Endothelial cell of umbilical vein (primary cell): Measurements from ENCODE around the gene RPS27L. TPM values are rescaled to one million over a fixed set of nuclear protein-coding genes. Genes with fewer than 3 reads are reported as not detected.

ENCODE experiments used
- BruUV-seq: library from RNA; stranded (reverse); fragments of 400-500 nt; replicated peaks from 2 replicates; lab custom pipeline; 2021; lab: Mats Ljungman, UMichigan
- CTCF ChIA-PET: fragments of 300-600, 350-600 bp; sonication (Branson Sonifier 250); formaldehyde crosslinking; loops from one replicate; lab custom pipeline; 2021; ENCODE audit warnings: antibody characterized with exemption, inconsistent platforms; lab: Charles Lee
- POLR2A ChIA-PET: fragments of 300-600, 350-600 bp; sonication (Branson Sonifier 250); formaldehyde crosslinking; loops from one replicate; lab custom pipeline; 2021; ENCODE audit warnings: antibody characterized with exemption, inconsistent platforms; lab: Charles Lee
- DNase-seq: peaks from one replicate; pipeline ENCODE4 v3.0.0-alpha.2; 2011; ENCODE audit warnings: low read depth, low spot score
- FAIRE-seq: peaks from 2 replicates; lab custom pipeline; 2011; peaks lifted over from hg19 to GRCh38; lab: Jason Lieb, UNC
- H2AFZ ChIP-seq: 2 replicates; pipeline ENCODE4 v1.6.0; 2012; ENCODE audit warnings: low read depth, low read length, control low read depth, inconsistent platforms
- H3K27ac ChIP-seq: 2 replicates; pipeline ENCODE4 v1.5.1; 2011; ENCODE audit warnings: low read depth, mild to moderate bottlenecking, control low read depth, low read length, moderate library complexity; ENCODE audit not compliant: insufficient read depth
- H3K27me3 ChIP-seq, 2 experiments: 2 replicates each; pipeline versions ENCODE4 v1.6.0 to v1.6.1; 2011; ENCODE audit warnings: low read length in 2 of 2, mixed read lengths in 1 of 2; ENCODE audit not compliant: control insufficient read depth in 2 of 2, insufficient read depth in 2 of 2
- H3K36me3 ChIP-seq, 2 experiments: 2 replicates in 1 of 2; 3 replicates in 1 of 2; pipeline ENCODE4 v1.5.1; 2011; ENCODE audit warnings: low read length in 2 of 2, mild to moderate bottlenecking in 1 of 2, moderate library complexity in 1 of 2; ENCODE audit not compliant: control insufficient read depth in 2 of 2, insufficient read depth in 2 of 2; ENCODE audit errors: extremely low read depth in 1 of 2
- H3K4me1 ChIP-seq: 3 replicates; pipeline ENCODE4 v1.5.1; 2011; ENCODE audit warnings: mild to moderate bottlenecking, low read length; ENCODE audit not compliant: control insufficient read depth, insufficient read depth; ENCODE audit errors: extremely low read depth
- H3K4me2 ChIP-seq: 2 replicates; pipeline ENCODE4 v1.6.1; 2011; ENCODE audit warnings: low read length, control low read depth, mixed read lengths; ENCODE audit not compliant: insufficient read depth
- H3K4me3 ChIP-seq, 3 experiments: fragments of 200-600 bp in 1 of 3; sonication (generic), shearing (Covaris generic) in 1 of 3; replicated peaks in 1 of 3; 2 replicates each; pipeline ENCODE4 v1.5.1; 2011 to 2016; ENCODE audit warnings: control low read depth in 3 of 3, low read length in 3 of 3, mild to moderate bottlenecking in 2 of 3, inconsistent platforms in 1 of 3, low read depth in 1 of 3, moderate library complexity in 1 of 3; ENCODE audit not compliant: insufficient read depth in 1 of 3
- H3K79me2 ChIP-seq: 2 replicates; pipeline ENCODE4 v1.6.0; 2012; ENCODE audit warnings: low read length, inconsistent platforms; ENCODE audit not compliant: control insufficient read depth, insufficient read depth
- H3K9ac ChIP-seq: replicated peaks from 2 replicates; pipeline ENCODE3; 2011; ENCODE audit warnings: low read length, control low read depth; ENCODE audit not compliant: insufficient read depth; ENCODE audit errors: extremely low read depth
- H3K9me1 ChIP-seq: replicated peaks from 3 replicates; pipeline ENCODE4 v1.6.0; 2011; ENCODE audit warnings: mild to moderate bottlenecking, low read length; ENCODE audit not compliant: control insufficient read depth, insufficient read depth; ENCODE audit errors: extremely low read depth
- H3K9me3 ChIP-seq: replicated peaks from 2 replicates; pipeline ENCODE4 v1.5.1; 2012; ENCODE audit warnings: low read length, inconsistent platforms; ENCODE audit not compliant: control insufficient read depth, insufficient read depth
- H4K20me1 ChIP-seq: replicated peaks from 2 replicates; pipeline ENCODE3; 2011; ENCODE audit warnings: mild to moderate bottlenecking, low read length; ENCODE audit not compliant: control insufficient read depth, insufficient read depth; ENCODE audit errors: extremely low read depth
- CTCF ChIP-seq, 2 donors: IDR thresholded peaks; 1 replicate in 1 of 2; 2 replicates in 1 of 2; pipeline ENCODE4 v1.5.1; 2011; ENCODE audit warnings: low read length in 2 of 2, mild to moderate bottlenecking in 2 of 2, moderate library complexity in 2 of 2, control low read depth in 1 of 2, inconsistent platforms in 1 of 2, low read depth in 1 of 2; ENCODE audit not compliant: insufficient read depth in 1 of 2; ENCODE audit errors: extremely low read depth in 1 of 2
- EZH2 ChIP-seq: IDR thresholded peaks from 2 replicates; pipeline ENCODE4 v1.6.1; 2012; ENCODE audit warnings: borderline replicate concordance, low read depth, mild to moderate bottlenecking, moderate library complexity, low read length, inconsistent platforms; ENCODE audit not compliant: severe bottlenecking
- FOS ChIP-seq: IDR thresholded peaks from 2 replicates; pipeline ENCODE4 v1.6.1; 2011; ENCODE audit warnings: mild to moderate bottlenecking, low read length, moderate library complexity, borderline replicate concordance; ENCODE audit not compliant: insufficient read depth
- GATA2 ChIP-seq: IDR thresholded peaks from 2 replicates; pipeline ENCODE4 v1.7.0; 2011; ENCODE audit warnings: low read depth, mild to moderate bottlenecking, moderate library complexity, mixed read lengths, low read length; ENCODE audit not compliant: insufficient read length, insufficient read depth
- JUN ChIP-seq: IDR thresholded peaks from 2 replicates; pipeline ENCODE4 v1.6.1; 2011; ENCODE audit warnings: borderline replicate concordance, low read depth; ENCODE audit not compliant: insufficient read length, insufficient read depth
- MAX ChIP-seq: IDR thresholded peaks from 2 replicates; pipeline ENCODE4 v1.6.1; 2011; ENCODE audit not compliant: insufficient read depth, insufficient read length
- MYC ChIP-seq: IDR thresholded peaks from one replicate; pipeline ENCODE4 v1.6.1; 2011; ENCODE audit warnings: mild to moderate bottlenecking, low read depth, low read length
- POLR2A ChIP-seq: IDR thresholded peaks from 2 replicates; pipeline ENCODE4 v1.6.1; 2012; ENCODE audit warnings: low read depth, mild to moderate bottlenecking, control low read depth, low read length
- POLR2AphosphoS5 ChIP-seq: IDR thresholded peaks from 2 replicates; pipeline ENCODE4 v1.6.1; 2012; ENCODE audit warnings: low read depth, mild to moderate bottlenecking, control low read depth, low read length, moderate library complexity; ENCODE audit not compliant: insufficient read depth
- dilution Hi-C: fragments of 300-500 bp; cut with MboI; formaldehyde crosslinking; loops from one replicate; pipeline ENCODE4 v1.15.0; 2019; ENCODE audit warnings: low sequenced_read_pairs; ENCODE audit not compliant: extremely low pct_ligation_motif_present
- intact Hi-C: fragments of 100-400 bp; cut with micrococcal nuclease; formaldehyde crosslinking; loops from one replicate; pipeline ENCODE4 v1.10.0; 2022
- polyA plus RNA-seq, 4 experiments: library from polyadenylated mRNA; depleted of rRNA in 3 of 4; stranded (reverse) in 3 of 4; unstranded in 1 of 4; fragments of >200 nt; gene quantifications; 2 replicates each; pipeline versions ENCODE4 v1.2.1 to v1.2.3, GENCODE V29; 2011 to 2012; ENCODE audit warnings: missing spikeins in 1 of 4
- total RNA-seq: library from RNA; stranded (reverse); gene quantifications from 2 replicates; pipeline ENCODE4 v1.2.3, GENCODE V29; 2021

Gene RPS27L
- total and polyA plus RNA-seq, 2 donors (not counting 3 experiments of a cell fraction or from before 2014, with no cell fraction given) = 163 to 345 TPM

- Histone ChIP-seq H3K4me3 (no peak overlapping the region), H3K9ac (peak overlapping the region; percentile 10), H3K4me2 (no peak overlapping the region), H3K9me3 (no peaks in the 10 kb centered on the region), H3K9me1 (no peaks in the 10 kb centered on the region), H3K79me2 (no peaks in the 10 kb centered on the region), H2AFZ (no peak overlapping the region), H3K27ac (peak overlapping the region; percentile 96), H3K36me3 (no peaks in the 10 kb centered on the region), H4K20me1 (no peaks in the 10 kb centered on the region), H3K27me3 (no peaks in the 10 kb centered on the region), H3K4me1 (peaks cover 36% of the 10 kb centered on the region)
- no peak for FAIRE-seq
- intact Hi-C loops = loop anchor here (1.0 kb wide), 2 partner anchors 20 to 93 kb away; no protein-coding TSS in a partner anchor
- DNase-seq = peak; percentile 30
- dilution Hi-C loops = no loop called here
- ChIA-PET POLR2A (no interaction called here), CTCF (interaction anchor here (1.4 to 2.2 kb wide), 4 partner anchors 10 to 266 kb away, joined by 4 to 9 read pairs (median 7); no protein-coding TSS in a partner anchor)
- TF ChIP-seq POLR2A (no peak), JUN (no peak), POLR2AphosphoS5 (no peak), CTCF (IDR thresholded peaks at IDR 0.05; ENCODE audit: extremely low read depth in 1 of 2, insufficient read depth in 1 of 2, low read depth in 1 of 2, low read length in 2 of 2) (no peak), MYC (no peak), GATA2 (no peak), FOS (no peak), MAX (no peak), EZH2 (no peak)
- no TSS peak for BruUV-seq
Observed at GRCh38 chr15:63136742-63137141, 20.5 kb downstream of the RPS27L start.
